ENCODE data around the gene GALM.
"Not testable (repeated sequence)": the region's sequence is repeated elsewhere in the genome, so short reads cannot be mapped to it uniquely, and the experiment has no call there.

GALM gene

GRCh38 chr2:38680868-38681267, 15.0 kb downstream of the GALM start:
- not testable (repeated sequence) for DNase-seq (ENCODE audit: low read depth in 2 of 2)

DNA sequence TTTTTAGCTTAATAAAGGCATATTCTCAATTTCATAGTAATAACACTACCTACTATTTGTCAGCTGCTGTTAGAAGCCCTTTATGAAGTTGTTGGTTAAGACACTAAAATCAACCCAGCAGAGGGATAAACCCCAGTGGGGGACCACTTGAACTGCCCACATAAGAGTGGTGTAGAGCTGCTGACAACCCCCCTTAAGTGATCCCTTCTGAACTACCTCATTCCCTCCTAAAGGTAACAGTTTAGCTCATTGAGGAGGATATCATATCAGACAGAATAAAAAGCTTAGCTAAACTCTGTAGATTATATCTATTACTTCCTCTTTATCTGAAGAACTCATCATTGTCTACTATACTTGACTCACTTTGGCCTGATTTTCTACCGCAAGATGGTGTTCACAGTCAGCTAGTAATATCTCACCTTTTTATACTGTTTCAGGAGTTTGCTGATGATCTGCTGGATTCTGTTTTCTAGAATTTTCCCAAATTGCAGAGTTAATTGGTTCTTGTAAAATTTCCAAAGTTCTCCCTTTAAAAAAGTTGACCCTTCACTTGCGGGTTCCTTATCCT, 16.2 kb downstream of the GALM start:
- DNase-seq (ENCODE audit: low read depth in 2 of 2), result no peak

DNA sequence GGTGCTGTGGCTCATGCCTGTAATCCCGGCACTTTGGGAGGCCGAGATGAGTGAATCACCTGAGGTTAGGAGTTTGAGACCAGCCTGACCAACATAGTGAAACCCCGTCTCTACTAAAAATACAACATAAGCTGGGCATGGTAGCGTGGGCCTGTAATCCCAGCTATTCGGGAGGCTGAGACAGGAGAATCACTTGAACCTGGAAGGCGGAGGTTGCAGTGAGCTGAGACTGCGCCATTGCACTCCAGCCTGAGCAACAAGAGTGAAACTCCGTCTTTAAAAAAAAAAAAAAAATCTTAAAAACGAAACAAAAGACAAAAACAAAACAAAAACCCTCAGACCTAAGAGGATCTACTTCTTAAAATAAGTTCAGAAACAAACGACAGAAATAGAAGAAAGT, 16.7 kb downstream of the GALM start:
- peak in 1 of 2 donors; percentile 35 for DNase-seq (ENCODE audit: low read depth in 2 of 2)

DNA sequence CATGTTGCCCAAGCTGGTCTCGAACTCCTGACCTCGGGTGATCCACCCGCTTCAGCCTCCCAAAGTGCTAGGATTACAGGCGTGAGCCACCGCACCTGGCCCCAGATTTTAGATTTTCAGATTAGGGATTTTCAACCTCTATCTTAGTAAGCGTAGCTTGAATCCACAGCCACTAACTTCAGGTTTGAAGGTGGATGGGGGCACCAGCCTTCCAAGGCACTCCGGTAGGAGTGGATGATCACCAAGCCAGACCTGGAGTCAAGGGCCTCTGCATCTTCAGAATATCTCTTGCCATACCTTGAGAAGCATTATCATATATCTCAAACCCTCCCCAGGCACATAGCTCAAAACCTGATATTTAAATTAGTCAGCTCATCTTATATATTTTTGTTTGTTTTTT, 17.9 kb downstream of the GALM start:
- no peak for DNase-seq (ENCODE audit: low read depth in 2 of 2)

DNA sequence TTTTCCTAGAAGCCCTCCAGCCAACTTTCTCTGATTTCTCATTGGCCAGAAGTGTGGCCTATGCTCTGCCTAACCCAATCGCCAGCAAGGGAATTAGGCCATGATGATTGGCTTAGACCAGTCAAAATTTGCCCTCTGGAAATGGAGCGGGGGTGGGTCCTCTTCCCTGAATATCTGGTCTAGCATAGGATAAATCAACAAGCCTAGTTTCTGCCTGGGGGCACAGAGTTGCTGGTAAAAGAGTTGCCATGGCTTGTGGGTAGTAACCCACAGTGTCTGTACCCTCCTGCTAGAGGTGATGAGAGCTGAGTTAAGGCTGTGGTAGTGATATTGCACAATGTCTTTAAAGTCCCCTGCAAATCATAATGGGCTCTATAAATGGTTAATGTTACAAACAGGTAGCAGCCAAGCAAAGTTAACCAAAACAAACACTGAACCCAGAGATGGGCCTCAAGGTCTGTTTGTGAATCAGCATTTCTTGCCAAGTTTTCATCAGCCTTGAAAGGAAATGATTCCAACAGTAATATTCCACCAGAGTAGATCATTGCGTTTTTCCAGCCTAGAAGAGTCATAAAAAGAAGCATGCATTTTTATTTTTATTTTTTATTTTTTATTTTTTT, 19.3 kb downstream of the GALM start:
- no peak for DNase-seq (ENCODE audit: low read depth in 2 of 2)

DNA sequence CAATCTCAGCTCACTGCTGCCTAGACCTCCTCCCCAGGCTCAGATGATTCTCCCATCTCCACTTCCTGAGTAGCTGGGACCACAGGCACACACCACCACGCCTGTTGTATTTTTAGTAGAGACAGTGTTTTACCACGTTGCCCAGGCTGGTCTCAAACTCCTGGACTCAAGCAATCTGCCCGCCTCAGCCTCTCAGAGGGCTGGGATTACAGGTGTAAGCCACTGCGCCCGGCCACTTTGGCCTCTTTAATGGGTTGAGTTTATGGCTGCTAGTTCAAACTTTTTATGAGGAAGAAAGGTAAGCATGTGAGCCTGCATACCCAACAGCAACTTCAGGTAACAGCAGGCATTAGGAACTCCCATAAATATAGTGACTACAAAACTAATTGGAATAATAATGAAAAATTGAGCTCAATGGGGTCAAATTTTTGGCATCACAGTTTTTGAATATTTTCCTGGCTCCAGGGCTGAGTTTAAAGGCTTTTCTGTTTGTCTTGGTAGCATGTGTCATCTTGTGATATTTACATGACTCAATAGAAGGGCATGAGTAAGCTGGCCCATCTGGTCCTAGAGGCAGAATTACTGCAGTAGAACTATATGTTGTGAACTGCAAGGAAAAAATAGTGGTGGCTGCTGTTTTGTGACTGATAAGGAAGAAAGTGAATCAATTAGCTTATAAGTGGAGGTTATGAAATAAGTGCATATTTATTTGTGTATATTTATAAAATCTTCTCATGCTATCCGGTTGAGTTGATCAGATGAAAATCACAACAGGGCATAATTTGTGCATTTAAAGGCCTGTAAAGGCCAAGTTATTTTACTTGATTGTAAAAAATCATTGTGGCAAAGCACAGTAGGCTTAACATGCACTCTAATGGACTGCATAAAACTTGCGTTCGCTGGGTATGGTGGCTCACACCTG, 24.8 kb downstream of the GALM start:
- no peak for DNase-seq (ENCODE audit: low read depth in 2 of 2)

- DNase-seq (ENCODE audit: low read depth in 2 of 2), result no peak
These were observed 26.1 kb downstream of the GALM start for GRCh38 chr2:38691994-38692393.

DNA sequence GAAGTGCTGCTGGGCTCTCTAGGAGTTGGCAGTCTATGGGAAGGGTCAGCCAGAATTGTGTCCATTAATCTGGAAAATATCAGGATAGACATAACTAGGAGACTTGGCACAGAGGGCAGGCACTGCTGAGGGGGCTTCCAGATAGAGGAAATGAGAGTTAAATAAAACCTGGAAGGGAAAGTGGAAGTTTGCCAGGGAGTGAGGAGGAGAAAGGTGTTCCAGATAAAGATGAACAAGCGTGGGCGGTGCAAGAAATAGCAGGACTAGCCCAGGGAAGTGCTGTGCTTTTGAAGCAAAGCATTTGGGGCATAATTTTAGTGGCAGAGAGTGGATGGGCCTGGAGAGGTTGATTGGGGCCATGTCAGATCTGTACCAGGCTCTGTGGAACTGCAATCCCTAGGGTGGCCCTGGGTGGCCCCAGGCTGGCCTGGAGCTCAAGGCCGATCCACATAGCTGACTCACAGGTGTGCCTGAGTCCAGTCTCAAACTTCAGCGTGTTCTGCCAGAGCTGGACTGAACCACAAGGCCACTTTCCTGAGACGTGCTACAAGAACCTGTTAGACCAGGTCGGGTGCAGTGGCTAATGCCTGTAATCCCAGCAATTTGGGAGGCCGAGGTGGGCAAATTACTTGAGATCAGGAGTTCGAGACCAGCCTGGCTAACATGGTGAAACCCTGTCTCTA, 26.9 kb downstream of the GALM start:
- no peak for DNase-seq (ENCODE audit: low read depth in 2 of 2)

GRCh38 chr2:38697116-38697840, 31.4 kb downstream of the GALM start:
- no peak for DNase-seq (ENCODE audit: low read depth in 2 of 2)

- DNase-seq (ENCODE audit: low read depth in 2 of 2), result no peak
These were observed 32.6 kb downstream of the GALM start for GRCh38 chr2:38698467-38699003.

GRCh38 chr2:38700113-38700785, 34.3 kb downstream of the GALM start:
- no peak for DNase-seq (ENCODE audit: low read depth in 2 of 2)

- DNase-seq (ENCODE audit: low read depth in 2 of 2), result no peak
These were observed 35.1 kb downstream of the GALM start for GRCh38 chr2:38700881-38701458.

DNA sequence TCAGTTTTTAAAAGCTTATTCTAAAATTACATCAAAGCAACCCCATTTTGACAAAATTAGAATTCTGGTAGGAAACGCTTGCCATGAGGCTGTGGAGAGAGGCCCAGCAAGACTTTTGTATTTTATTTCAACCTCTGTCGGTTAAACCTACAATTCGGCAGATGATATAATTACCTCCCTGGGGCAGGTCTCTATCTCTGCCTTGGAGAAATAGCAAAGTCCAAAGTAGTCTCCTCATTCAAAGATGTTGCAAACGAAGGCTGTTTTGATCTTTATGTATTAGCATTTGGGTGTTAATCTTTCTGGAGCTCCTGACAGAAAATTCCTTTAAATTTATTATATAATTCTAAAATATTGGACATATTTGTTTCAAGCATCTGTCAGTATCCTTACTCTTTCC, 35.6 kb downstream of the GALM start:
- no peak for DNase-seq (ENCODE audit: low read depth in 2 of 2)

GRCh38 chr2:38702413-38702812, 36.5 kb downstream of the GALM start:
- no peak for DNase-seq (ENCODE audit: low read depth in 2 of 2)

DNA sequence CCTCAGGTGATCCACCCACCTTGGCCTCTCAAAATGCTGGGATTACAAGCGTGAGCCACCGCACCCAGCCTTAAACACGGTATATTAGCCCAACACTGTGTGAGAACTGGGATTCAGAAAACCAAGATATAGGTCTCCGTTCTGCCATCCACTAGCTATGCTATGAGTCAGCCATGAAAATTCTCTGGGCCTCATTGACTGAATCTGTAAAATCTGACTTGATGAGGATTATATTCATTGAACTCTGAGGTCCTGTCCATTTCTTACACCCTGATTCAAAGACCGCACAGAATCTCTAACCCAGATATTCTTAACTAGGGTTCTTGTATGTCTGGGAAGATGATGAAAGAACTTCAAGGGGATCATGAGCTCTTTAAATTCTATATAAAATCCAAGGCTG, 37.4 kb downstream of the GALM start:
- not testable (repeated sequence) for DNase-seq (ENCODE audit: low read depth in 2 of 2)

DNA sequence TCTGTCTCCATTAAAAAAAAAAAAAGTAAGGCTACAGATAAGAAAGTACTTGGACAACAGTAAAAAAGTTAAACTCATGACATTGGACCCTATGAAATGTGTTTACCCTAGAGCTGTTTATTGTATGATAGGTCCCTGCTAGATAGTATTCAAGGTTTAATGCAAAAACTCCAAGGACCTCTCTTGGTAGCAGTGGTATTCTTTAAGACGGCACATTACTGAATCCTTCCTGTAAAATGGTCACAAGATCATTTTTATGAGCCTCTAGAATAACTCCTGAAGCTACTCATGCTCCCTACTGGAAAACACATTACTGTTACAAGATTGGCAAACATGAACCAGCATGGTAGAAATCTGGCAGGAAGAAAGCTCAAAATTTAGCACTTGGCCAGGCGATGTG, 38.8 kb downstream of the GALM start:
- no peak for DNase-seq (ENCODE audit: low read depth in 2 of 2)

DNA sequence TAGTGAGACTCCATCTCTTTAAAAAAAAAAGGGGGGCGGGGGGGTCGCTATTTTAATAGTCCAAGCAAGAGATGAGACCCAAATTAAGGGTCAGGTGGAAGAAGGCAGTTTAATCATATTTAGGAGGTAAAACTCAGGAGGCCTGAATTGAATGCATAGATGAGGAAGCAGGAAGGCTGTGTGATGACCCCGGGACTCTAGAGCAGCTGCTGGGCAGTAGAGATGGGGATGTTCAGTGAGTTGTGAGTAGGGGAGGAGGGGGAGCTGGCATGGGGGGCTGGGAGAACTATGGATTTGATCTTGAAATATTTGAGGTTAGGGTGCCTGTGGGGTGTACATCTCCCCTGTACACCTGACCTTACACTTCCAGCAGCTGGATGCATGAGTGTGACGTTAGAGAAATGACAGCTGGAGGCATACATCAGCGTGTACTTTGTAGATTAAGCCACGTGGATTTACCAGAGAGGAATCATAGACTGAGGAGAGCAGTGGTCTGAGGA, 41.0 kb downstream of the GALM start:
- no peak for DNase-seq (ENCODE audit: low read depth in 2 of 2)

DNA sequence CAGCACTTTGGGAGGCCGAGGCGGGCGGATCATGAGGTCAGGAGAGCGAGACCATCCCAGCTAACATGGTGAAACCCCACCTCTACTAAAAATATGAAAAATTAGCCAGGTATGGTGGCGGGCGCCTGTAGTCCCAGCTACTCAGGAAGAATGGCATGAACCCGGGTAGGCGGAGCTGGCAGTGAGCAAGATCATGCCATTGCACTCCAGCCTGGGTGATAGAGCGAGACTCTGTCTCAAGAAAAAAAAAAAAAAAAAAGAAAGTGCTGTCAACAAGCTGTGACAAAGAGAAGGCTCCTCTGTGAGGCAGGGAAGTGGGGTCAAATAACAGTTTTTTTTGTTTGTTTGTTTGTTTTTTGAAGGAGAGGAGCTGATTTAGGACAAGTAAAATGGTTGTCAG, 42.6 kb downstream of the GALM start:
- DNase-seq (ENCODE audit: low read depth in 2 of 2), result not testable (repeated sequence)

- DNase-seq (ENCODE audit: low read depth in 2 of 2), result no peak
These were observed 43.1 kb downstream of the GALM start for GRCh38 chr2:38708900-38709566.
